T47D (cell line): Measurements from ENCODE around the gene CD160.
"Not testable (repeated sequence)": the region's sequence is repeated elsewhere in the genome, so short reads cannot be mapped to it uniquely, and the experiment has no call there.

Experiments used
- DNase-seq, 2 experiments: peaks; one replicate each; pipeline versions ENCODE4 v3.0.0 to v3.0.0-alpha.2; 2011 to 2012; ENCODE audit warnings: low read depth in 1 of 2, low spot score in 1 of 2
- JUND ChIP-seq: IDR thresholded peaks from 2 replicates; pipeline ENCODE4 v1.6.1; 2012; ENCODE audit warnings: low read depth
- in situ Hi-C: cut with HindIII; loops from 2 replicates; pipeline ENCODE4 v1.10.0; 2016; ENCODE audit warnings: low sequenced_read_pairs, low pct_unique_long_range_greater_than_20kb

The CD160 gene

GRCh38 chr1:145719230-145720079 is at the start of gene CD160:
Gene CD160 (plus strand): TSS chr1:145719499. CDS start chr1:145728328, 8,829 bp downstream.
- TF ChIP-seq JUND, result no peak
- in situ Hi-C loops, result no loop called here
- DNase-seq, result no peak

GRCh38 chr1:145670995-145671745 is 48.1 kb upstream of the CD160 start:
- in situ Hi-C loops, DNase-seq: not testable (repeated sequence)

- in situ Hi-C loops, DNase-seq: not testable (repeated sequence)
Observed at GRCh38 chr1:145673217-145673616, 46.1 kb upstream of the CD160 start.

- in situ Hi-C loops, DNase-seq: not testable (repeated sequence)
Observed at GRCh38 chr1:145684858-145685257, 34.4 kb upstream of the CD160 start.

GRCh38 chr1:145686078-145686477 is 33.2 kb upstream of the CD160 start:
- in situ Hi-C loops, DNase-seq: not testable (repeated sequence)

- in situ Hi-C loops, result no loop called here
- no peak for DNase-seq
- no peak for TF ChIP-seq JUND
Observed at GRCh38 chr1:145688328-145688727, 31.0 kb upstream of the CD160 start.

GRCh38 chr1:145688924-145689323 is 30.4 kb upstream of the CD160 start:
- no peak for DNase-seq
- in situ Hi-C loops, result no loop called here
- no peak for TF ChIP-seq JUND

GRCh38 chr1:145689922-145690321 is 29.4 kb upstream of the CD160 start:
- no peak for TF ChIP-seq JUND
- no peak for DNase-seq
- in situ Hi-C loops, result no loop called here

- DNase-seq, result peak in 1 of 2 experiments; percentile 52
- TF ChIP-seq JUND, result no peak
- in situ Hi-C loops, result no loop called here
Observed at GRCh38 chr1:145690587-145691558, 28.4 kb upstream of the CD160 start.

GRCh38 chr1:145692785-145693443 is 26.4 kb upstream of the CD160 start:
- no peak for DNase-seq
- TF ChIP-seq JUND, result no peak
- in situ Hi-C loops, result no loop called here

GRCh38 chr1:145695821-145696629 is 23.3 kb upstream of the CD160 start:
- in situ Hi-C loops, result no loop called here
- TF ChIP-seq JUND, result no peak
- no peak for DNase-seq
